Activated naive CD8-positive, alpha-beta T cell (primary cell): Measurements from ENCODE around the gene GJD4.

Experiments
- H3K27ac Mint-ChIP-seq: one replicate; pipeline ENCODE4 v1.8.0; 2021; ENCODE audit warnings: mixed read lengths
- H3K27me3 Mint-ChIP-seq: one replicate; pipeline ENCODE4 v1.8.0; 2021; ENCODE audit warnings: mixed read lengths
- H3K36me3 Mint-ChIP-seq: one replicate; pipeline ENCODE4 v1.8.0; 2021; ENCODE audit warnings: mixed read lengths
- H3K4me1 Mint-ChIP-seq: one replicate; pipeline ENCODE4 v1.8.0; 2021; ENCODE audit warnings: low read depth, mixed read lengths
- H3K4me3 Mint-ChIP-seq: one replicate; pipeline ENCODE4 v1.8.0; 2021; ENCODE audit warnings: mild to moderate bottlenecking, mixed read lengths
- H3K9me3 Mint-ChIP-seq: one replicate; pipeline ENCODE4 v1.8.0; 2021; ENCODE audit warnings: low read depth, mixed read lengths

Gene GJD4

DNA sequence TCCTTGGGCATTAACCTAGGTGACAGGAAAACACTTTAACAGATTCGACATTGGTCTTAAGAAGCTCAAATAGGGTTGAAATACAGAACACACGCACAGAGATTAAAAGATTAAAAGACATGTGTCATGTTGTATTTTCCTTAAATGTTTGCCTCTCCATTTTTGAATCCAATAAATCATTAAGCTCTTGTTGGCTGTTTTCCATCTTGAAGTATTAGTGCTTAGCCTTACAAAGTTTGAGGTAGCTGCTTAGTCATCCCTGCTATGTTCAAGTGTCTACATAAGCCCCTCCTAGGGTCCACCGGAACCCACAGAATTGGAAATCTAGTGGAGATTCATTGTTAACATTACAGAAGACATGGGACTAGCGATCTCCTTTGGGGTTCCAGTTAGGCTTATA, 12.7 kb upstream of the GJD4 start:
- H3K4me1 Mint-ChIP-seq, result no peaks in the 10 kb centered on the region

DNA sequence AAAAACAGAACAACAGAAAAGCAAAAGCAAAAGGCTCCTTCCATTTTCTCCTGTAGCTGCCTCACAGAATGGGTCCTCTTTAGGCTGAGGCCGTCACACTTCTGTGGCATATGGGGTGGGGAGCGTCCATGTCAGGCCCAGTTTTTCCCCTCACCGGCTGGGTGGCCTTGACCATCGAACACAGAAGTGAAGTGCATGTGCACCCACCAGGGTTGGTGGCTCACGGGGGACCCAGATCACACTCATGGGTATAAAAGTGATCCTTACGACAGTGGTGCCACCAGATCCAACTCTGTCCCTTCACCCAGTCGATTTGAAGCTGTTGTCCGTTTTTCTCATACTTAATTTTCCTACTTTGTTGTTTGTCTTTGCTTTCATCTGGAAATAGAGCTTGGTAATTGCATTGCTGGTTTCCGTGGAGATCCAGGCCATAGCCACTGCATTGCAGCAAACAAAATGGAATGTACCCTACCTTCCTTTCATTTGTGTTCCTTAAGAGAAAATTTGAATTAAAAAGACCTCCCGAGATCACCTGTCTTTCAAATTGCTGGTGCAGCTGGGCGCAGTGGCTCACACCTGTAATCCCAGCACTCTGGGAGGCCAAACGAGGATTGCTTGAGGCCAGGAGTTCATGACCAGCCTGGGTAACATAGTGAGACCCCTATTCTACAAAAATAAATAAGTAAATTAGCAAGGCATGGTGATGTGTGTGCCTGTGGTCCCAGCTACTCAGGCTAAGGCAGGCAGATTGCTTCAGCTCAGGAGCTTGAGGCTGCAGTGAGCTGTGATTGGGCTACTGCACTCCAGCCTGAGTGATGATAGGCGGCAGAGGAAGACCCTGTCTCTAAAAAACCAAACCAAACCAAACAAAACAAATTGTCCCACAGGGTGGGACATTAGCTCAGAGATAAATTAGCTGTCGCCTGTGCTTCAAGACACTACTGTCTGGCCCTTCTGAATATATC, 10.7 kb upstream of the GJD4 start:
- peaks cover 2% of the 10 kb centered on the region for H3K27me3 Mint-ChIP-seq
- no peak overlapping the region for H3K27ac Mint-ChIP-seq
- H3K4me3 Mint-ChIP-seq, result no peak overlapping the region
- H3K4me1 Mint-ChIP-seq, result no peaks in the 10 kb centered on the region
- H3K9me3 Mint-ChIP-seq, result peaks cover 3% of the 10 kb centered on the region
- H3K36me3 Mint-ChIP-seq, result peaks cover 2% of the 10 kb centered on the region

More for the DNA sequence above, 12.7 kb upstream of the GJD4 start:
- no peak overlapping the region for H3K27ac Mint-ChIP-seq
- peaks cover 3% of the 10 kb centered on the region for H3K27me3 Mint-ChIP-seq
- no peak overlapping the region for H3K4me3 Mint-ChIP-seq
- peaks cover 2% of the 10 kb centered on the region for H3K36me3 Mint-ChIP-seq
- peaks cover 3% of the 10 kb centered on the region for H3K9me3 Mint-ChIP-seq

DNA sequence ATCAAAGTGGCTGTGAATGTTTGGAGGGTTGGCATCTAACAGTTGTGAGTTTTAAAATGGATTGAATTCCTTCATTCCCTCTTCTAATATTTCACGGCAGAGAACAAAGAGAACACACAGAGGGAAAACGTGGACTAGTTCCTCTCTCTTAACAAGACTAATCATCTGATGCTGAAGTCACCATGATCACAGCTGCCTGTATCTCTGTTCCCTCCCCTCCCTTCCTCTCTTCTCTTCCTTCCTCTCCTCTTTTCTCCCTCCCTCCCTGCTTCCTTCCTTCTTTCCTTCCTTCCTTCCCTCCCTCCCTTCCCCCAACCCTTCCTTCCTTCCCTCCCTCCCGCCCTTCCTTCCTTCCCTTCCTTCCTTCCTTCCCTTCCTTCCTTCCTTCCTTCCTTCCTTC, 10.0 kb upstream of the GJD4 start:
- Mint-ChIP-seq H3K27ac (no peak overlapping the region), H3K36me3 (peaks cover 2% of the 10 kb centered on the region), H3K4me1 (no peaks in the 10 kb centered on the region), H3K4me3 (no peak overlapping the region), H3K9me3 (peaks cover 3% of the 10 kb centered on the region), H3K27me3 (peaks cover 5% of the 10 kb centered on the region)

DNA sequence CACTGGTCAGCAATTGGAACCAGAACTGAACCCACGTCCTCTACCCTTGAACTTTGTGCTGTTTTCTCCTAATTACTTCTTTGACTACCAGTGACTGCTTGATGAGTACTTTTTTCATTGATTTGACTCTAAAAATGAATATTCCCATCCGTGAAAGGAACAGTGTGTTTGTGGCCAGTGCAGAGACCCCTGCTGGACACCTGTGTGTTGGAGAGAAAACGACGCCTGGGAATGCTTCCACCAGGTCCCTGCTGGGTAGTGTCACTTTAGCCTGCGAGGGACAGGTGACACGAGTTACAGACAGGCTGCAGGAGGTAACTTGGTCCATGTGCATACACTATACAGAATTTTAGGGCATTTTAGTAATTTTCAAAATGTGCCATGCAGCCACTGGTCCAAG, 6.8 kb upstream of the GJD4 start:
- Mint-ChIP-seq H3K27me3 (peaks cover 10% of the 10 kb centered on the region), H3K36me3 (no peaks in the 10 kb centered on the region), H3K27ac (no peak overlapping the region), H3K4me3 (no peak overlapping the region), H3K9me3 (no peaks in the 10 kb centered on the region), H3K4me1 (no peaks in the 10 kb centered on the region)

DNA sequence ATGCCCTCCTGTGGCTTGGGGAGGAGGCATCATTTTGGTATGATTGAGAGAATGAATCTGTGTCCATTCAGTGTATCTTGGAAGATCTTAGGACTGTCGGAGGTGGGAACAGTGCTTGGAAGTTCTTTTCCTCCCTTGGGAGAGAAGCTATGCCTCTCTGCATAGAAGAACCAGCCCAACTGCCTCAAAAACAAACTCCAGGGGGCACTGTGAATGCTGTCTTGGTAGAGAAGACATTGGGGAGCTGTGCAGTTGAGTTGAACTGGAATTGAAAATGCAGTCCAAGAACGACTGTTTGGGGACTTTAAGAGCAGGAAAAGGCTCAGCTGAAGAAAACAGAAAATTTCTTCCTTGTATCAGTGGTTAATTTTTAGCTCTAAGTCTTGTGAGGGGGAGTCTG, 4.9 kb upstream of the GJD4 start:
- no peaks in the 10 kb centered on the region for H3K36me3 Mint-ChIP-seq
- H3K4me3 Mint-ChIP-seq, result no peak overlapping the region
- no peak overlapping the region for H3K27ac Mint-ChIP-seq
- H3K4me1 Mint-ChIP-seq, result no peaks in the 10 kb centered on the region
- H3K27me3 Mint-ChIP-seq, result peaks cover 16% of the 10 kb centered on the region
- no peaks in the 10 kb centered on the region for H3K9me3 Mint-ChIP-seq

DNA sequence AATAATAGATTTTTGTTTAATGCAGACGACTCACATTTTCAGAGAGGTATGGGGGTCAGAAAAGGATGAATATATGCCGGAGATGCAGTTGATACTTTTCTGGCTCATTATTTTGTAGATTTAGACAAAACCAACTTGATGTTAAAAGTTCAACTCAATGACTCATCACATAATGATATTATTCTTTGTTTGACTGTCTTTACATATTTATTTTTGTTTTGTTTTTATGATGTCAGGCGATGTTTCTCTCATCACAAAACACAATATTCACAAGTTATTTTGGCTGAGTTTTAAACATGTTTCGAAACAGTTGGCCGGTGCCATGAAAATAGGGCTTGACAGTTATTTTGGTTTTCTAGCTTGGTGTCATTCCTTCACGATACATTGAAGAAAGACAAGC, 1.3 kb downstream of the GJD4 start:
- no peak overlapping the region for H3K27ac Mint-ChIP-seq
- peaks cover 25% of the 10 kb centered on the region for H3K27me3 Mint-ChIP-seq
- no peaks in the 10 kb centered on the region for H3K36me3 Mint-ChIP-seq
- no peak overlapping the region for H3K4me3 Mint-ChIP-seq
- peaks cover 5% of the 10 kb centered on the region for H3K9me3 Mint-ChIP-seq
- H3K4me1 Mint-ChIP-seq, result peaks cover 4% of the 10 kb centered on the region

DNA sequence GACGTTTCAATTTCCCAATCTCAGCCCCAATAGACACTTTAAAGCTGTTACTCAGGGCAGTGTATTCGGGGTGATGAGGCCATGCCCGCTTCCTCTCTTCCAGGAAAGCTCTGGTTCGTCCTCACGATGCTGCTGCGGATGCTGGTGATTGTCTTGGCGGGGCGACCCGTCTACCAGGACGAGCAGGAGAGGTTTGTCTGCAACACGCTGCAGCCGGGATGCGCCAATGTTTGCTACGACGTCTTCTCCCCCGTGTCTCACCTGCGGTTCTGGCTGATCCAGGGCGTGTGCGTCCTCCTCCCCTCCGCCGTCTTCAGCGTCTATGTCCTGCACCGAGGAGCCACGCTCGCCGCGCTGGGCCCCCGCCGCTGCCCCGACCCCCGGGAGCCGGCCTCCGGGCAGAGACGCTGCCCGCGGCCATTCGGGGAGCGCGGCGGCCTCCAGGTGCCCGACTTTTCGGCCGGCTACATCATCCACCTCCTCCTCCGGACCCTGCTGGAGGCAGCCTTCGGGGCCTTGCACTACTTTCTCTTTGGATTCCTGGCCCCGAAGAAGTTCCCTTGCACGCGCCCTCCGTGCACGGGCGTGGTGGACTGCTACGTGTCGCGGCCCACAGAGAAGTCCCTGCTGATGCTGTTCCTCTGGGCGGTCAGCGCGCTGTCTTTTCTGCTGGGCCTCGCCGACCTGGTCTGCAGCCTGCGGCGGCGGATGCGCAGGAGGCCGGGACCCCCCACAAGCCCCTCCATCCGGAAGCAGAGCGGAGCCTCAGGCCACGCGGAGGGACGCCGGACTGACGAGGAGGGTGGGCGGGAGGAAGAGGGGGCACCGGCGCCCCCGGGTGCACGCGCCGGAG, 2.6 kb downstream of the GJD4 start:
- H3K9me3 Mint-ChIP-seq, result peaks cover 5% of the 10 kb centered on the region
- peaks cover 4% of the 10 kb centered on the region for H3K4me1 Mint-ChIP-seq
- H3K27ac Mint-ChIP-seq, result no peak overlapping the region
- no peaks in the 10 kb centered on the region for H3K36me3 Mint-ChIP-seq
- H3K4me3 Mint-ChIP-seq, result peak overlapping the region; percentile 78
- H3K27me3 Mint-ChIP-seq, result peaks cover 25% of the 10 kb centered on the region

DNA sequence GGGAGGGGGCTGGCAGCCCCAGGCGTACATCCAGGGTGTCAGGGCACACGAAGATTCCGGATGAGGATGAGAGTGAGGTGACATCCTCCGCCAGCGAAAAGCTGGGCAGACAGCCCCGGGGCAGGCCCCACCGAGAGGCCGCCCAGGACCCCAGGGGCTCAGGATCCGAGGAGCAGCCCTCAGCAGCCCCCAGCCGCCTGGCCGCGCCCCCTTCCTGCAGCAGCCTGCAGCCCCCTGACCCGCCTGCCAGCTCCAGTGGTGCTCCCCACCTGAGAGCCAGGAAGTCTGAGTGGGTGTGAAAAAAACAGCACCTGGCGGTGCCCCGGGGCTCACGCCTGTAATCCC, 3.2 kb downstream of the GJD4 start:
- Mint-ChIP-seq H3K4me3 (no peak overlapping the region), H3K27ac (no peak overlapping the region), H3K9me3 (peaks cover 5% of the 10 kb centered on the region), H3K27me3 (peaks cover 25% of the 10 kb centered on the region), H3K36me3 (no peaks in the 10 kb centered on the region), H3K4me1 (peaks cover 4% of the 10 kb centered on the region)

DNA sequence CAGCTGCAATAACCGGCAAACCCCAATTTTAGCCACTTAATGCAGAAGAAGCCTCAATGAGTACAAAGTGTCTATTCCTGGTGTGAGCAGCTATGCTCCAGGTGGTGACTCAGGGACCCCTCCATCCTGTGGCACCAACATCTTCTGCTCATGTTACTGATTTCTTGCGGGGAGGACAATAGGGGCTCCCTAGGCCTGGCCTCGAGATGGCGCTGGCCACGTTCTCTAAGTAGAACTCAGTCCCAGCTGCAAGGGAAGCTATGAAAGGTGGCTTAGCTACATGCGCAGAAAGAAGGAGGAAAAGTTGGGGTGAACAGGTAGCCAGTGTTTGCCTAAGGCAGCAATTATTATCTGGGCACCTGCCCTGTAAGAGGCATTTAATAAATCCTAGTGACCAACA, 6.6 kb downstream of the GJD4 start:
- no peak overlapping the region for H3K4me3 Mint-ChIP-seq
- peaks cover 5% of the 10 kb centered on the region for H3K9me3 Mint-ChIP-seq
- no peak overlapping the region for H3K27ac Mint-ChIP-seq
- H3K4me1 Mint-ChIP-seq, result peaks cover 4% of the 10 kb centered on the region
- H3K27me3 Mint-ChIP-seq, result peaks cover 22% of the 10 kb centered on the region
- no peaks in the 10 kb centered on the region for H3K36me3 Mint-ChIP-seq

DNA sequence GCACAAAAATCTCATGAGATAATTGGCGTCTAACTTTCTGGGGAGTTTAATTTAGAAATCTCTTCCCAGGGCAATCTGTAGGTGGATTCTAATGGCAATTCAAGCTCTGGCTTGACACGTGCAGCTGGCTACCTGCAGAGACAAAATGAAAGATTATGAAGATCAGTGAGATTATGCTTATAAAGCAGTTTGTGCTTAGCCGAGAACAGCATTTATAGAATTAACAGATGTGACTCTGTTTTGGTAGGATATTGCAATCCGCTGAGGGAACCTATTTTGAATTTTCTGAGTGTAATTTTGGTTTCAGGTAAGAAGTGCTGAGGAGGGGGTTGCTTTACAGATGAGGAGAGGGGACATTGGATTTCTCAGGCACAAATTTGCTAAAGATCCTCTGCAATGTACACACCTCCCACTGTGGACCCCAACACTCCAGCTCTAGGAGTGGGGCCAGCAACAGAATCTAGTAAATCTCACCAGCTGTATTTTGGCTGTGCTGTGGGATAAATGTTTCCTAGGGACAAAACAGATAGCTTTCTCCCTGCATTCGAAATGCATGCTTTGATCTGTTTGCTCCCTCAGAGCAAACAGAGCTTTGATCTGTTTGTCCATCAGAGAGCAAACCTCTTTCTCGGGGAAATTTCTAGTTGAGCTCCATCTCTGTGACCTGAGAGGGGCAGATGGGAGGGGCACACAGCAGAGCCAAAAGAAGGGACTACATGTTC, 7.4 kb downstream of the GJD4 start:
- Mint-ChIP-seq H3K27ac (no peak overlapping the region), H3K36me3 (no peaks in the 10 kb centered on the region), H3K27me3 (peaks cover 18% of the 10 kb centered on the region), H3K4me1 (no peaks in the 10 kb centered on the region), H3K4me3 (no peak overlapping the region), H3K9me3 (peaks cover 5% of the 10 kb centered on the region)

DNA sequence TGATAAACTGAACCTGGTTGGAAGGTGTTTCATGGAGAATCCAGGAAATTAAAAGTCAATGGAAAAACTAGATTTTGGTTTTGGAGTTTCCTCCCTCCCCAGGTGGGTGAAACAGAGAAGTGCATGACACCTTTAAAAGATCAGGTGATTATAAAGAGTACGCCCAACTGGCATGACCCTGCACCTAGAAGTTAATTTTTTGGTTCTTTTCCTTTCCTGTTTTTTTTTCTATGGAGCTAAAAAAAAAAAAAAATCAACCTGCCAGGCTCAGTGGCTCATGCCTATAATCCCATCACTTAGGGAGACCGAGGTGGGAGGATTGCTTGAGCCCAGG, 7.9 kb downstream of the GJD4 start:
- Mint-ChIP-seq H3K36me3 (no peaks in the 10 kb centered on the region), H3K4me1 (no peaks in the 10 kb centered on the region), H3K27ac (no peak overlapping the region), H3K27me3 (peaks cover 18% of the 10 kb centered on the region), H3K4me3 (no peak overlapping the region), H3K9me3 (peaks cover 5% of the 10 kb centered on the region)

DNA sequence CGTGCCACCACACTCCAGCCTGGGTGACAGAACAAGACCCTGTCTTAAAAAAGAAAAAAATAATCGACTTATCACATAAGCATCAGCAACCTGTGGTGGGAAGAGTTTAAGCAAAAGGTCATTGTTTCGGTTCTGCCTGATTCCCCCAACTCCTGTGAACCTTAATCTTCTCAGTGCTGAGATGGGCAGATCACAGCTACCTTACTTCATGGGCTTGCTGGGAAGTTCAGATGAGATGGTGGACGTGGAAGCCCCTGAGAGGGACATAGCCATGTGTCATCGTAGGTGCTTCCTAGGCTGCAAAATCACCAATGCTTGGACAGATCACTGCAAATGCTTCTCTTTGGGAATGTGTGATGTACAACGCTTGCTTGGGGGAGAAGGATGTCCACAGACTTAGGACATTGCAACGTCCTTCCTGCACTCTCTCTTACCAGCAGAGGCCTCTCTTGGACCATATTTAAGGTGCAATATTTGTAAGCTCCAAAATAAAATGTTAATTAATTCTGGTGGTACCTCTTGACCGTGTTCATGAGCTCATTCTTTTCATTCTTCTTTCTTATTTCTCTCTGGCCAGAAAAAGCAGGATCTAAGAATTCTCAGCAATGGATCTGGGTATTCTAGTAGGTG, 8.6 kb downstream of the GJD4 start:
- peaks cover 5% of the 10 kb centered on the region for H3K9me3 Mint-ChIP-seq
- H3K36me3 Mint-ChIP-seq, result no peaks in the 10 kb centered on the region
- peaks cover 19% of the 10 kb centered on the region for H3K27me3 Mint-ChIP-seq
- H3K27ac Mint-ChIP-seq, result no peak overlapping the region
- H3K4me1 Mint-ChIP-seq, result no peaks in the 10 kb centered on the region
- no peak overlapping the region for H3K4me3 Mint-ChIP-seq

DNA sequence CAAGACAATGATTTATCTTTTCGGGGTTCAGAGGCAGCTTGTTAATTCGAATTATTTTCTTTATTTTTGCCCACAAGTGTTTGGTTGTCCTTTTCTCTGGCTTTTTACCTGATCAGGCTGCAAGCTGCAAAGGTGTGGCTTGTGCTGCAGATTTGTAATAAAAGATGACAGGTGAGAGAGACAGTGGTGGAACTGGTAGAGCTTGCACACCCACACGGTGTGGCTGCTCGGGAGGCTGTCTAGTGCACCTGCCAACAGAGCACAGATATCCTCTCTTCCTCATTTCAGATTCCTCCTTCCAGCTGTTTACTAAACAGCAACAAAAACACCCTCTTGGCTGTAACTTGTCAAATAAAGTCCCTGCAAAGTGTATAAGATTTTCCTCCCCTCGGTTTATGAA, 9.2 kb downstream of the GJD4 start:
- H3K9me3 Mint-ChIP-seq, result peaks cover 5% of the 10 kb centered on the region
- H3K27ac Mint-ChIP-seq, result no peak overlapping the region
- H3K4me3 Mint-ChIP-seq, result no peak overlapping the region
- no peaks in the 10 kb centered on the region for H3K4me1 Mint-ChIP-seq
- H3K27me3 Mint-ChIP-seq, result peaks cover 21% of the 10 kb centered on the region
- peaks cover 2% of the 10 kb centered on the region for H3K36me3 Mint-ChIP-seq

DNA sequence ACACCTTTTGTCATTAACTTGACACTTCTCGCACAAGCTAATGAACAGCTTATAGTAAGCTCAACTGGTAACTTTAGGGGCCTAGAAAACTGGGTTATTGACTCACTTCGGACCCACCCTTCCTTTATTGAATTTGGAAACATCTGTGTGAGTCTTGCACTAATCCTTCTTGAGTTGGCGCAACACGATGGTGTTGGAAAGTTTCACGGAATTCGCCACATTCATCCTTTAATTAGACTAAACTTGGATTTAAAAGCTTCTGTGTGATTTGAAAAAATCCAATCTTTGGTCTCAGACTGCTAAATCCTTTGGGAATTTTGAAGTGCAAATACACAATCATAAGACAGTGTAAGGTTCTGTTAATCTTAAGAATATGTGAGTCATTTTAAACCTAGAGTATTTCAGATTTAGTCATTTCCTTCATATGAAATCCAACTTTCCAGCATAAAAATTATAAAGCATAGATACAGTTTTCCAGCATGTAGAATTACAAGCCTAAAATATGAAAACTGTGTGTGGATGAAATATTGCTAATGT, 21.9 kb downstream of the GJD4 start:
- H3K4me1 Mint-ChIP-seq, result no peaks in the 10 kb centered on the region
- no peak overlapping the region for H3K4me3 Mint-ChIP-seq

More for the DNA sequence above, 21.9 kb downstream of the GJD4 start:
- Mint-ChIP-seq H3K36me3 (no peaks in the 10 kb centered on the region), H3K27me3 (peaks cover 22% of the 10 kb centered on the region), H3K9me3 (no peaks in the 10 kb centered on the region), H3K27ac (no peak overlapping the region)
